A549 (cell line): ENCODE data around the gene PPP1R14B. TPM values are rescaled to one million over a fixed set of nuclear protein-coding genes. Genes with fewer than 3 reads are reported as not detected.
A peak's percentile ranks its signal among the peaks of the same experiment; 100 is the strongest.

Source experiments
- ATAC-seq, 2 experiments: fragments of 200-7000 bp in 1 of 2; fragments of >200 bp in 1 of 2; cut with Nextera tagmentation in 1 of 2; cut with Tn5 transposase in 1 of 2; 3 replicates each; pipeline versions ENCODE4 v1.8.0 to v1.9.1; 2018 to 2020; ENCODE audit warnings: mild to moderate bottlenecking in 1 of 2, moderate library complexity in 1 of 2
- CTCF ChIA-PET: fragments of 300-600 bp; sonication (Branson Sonifier 250); formaldehyde crosslinking; extraction: SDS; loops from one replicate; lab custom pipeline; 2021; ENCODE audit warnings: antibody characterized with exemption, inconsistent platforms; lab: Yijun Ruan, JAX
- POLR2A ChIA-PET: fragments of 350-600 bp; formaldehyde crosslinking; extraction: SDS; loops from one replicate; lab custom pipeline; 2021; ENCODE audit warnings: antibody characterized with exemption, inconsistent platforms; lab: Yijun Ruan, JAX
- DNase-seq, 2 experiments: peaks; one replicate each; pipeline versions ENCODE4 v3.0.0 to v3.0.0-alpha.2; 2011 to 2016; ENCODE audit warnings: low read depth in 1 of 2, low spot score in 1 of 2
- FAIRE-seq: peaks from 2 replicates; lab custom pipeline; 2011; peaks lifted over from hg19 to GRCh38; lab: Jason Lieb, UNC
- H3K27ac ChIP-seq, 2 experiments: fragments of >200 bp; sonication (Bioruptor Twin); formaldehyde crosslinking; 3 replicates each; pipeline ENCODE4 v1.5.1; 2016 to 2017
- H3K4me1 ChIP-seq: fragments of >200 bp; sonication (Bioruptor Twin); formaldehyde crosslinking; 3 replicates; pipeline ENCODE4 v1.6.1; 2016
- H3K4me2 ChIP-seq: fragments of >200 bp; sonication (Bioruptor Twin); formaldehyde crosslinking; 3 replicates; pipeline ENCODE4 v1.6.1; 2016
- H3K4me3 ChIP-seq: fragments of >200 bp; sonication (Bioruptor Twin); formaldehyde crosslinking; 3 replicates; pipeline ENCODE4 v1.5.1; 2016
- H3K9me3 ChIP-seq: fragments of >200 bp; sonication (Bioruptor Twin); formaldehyde crosslinking; 3 replicates; pipeline ENCODE4 v1.6.1; 2016
- CEBPB ChIP-seq, 2 experiments: fragments of >200 bp in 1 of 2; sonication (Bioruptor Twin) in 1 of 2; formaldehyde crosslinking in 1 of 2; IDR thresholded peaks; 2 replicates each; pipeline ENCODE4 v1.6.1; 2012 to 2016
- CHD2 ChIP-seq: fragments of 150-350 bp; IDR thresholded peaks from 2 replicates; pipeline ENCODE4 v1.6.1; 2014; ENCODE audit warnings: low read length; ENCODE audit not compliant: partially characterized antibody
- EHMT2 ChIP-seq: fragments of 200-600 bp; sonication (generic); IDR thresholded peaks from 2 replicates; pipeline ENCODE4 v1.6.1; 2016; ENCODE audit warnings: antibody characterized with exemption, low read depth, mild to moderate bottlenecking, moderate library complexity
- EP300 ChIP-seq, 2 experiments: fragments of >200 bp; sonication (Bioruptor Twin); formaldehyde crosslinking; IDR thresholded peaks; 2 replicates in 1 of 2; 3 replicates in 1 of 2; pipeline ENCODE4 v1.6.1; 2016 to 2017
- FOSB ChIP-seq: fragments of 250-450 bp; sonication (Bioruptor Pico); IDR thresholded peaks from 2 replicates; pipeline ENCODE4 v1.5.0; 2020; ENCODE audit warnings: mild to moderate bottlenecking, moderate library complexity
- HEYL ChIP-seq: fragments of 250-450 bp; sonication (Bioruptor Pico); IDR thresholded peaks from 2 replicates; pipeline ENCODE4 v1.8.0; 2021; ENCODE audit warnings: mild to moderate bottlenecking, moderate library complexity
- HOXB5 ChIP-seq: fragments of 250-450 bp; sonication (Bioruptor Pico); IDR thresholded peaks from 2 replicates; pipeline ENCODE4 v1.5.0; 2020; ENCODE audit warnings: mild to moderate bottlenecking, moderate library complexity
- MYC ChIP-seq: IDR thresholded peaks from 2 replicates; pipeline ENCODE4 v1.6.1; 2012; ENCODE audit warnings: mild to moderate bottlenecking, inconsistent platforms, low read length, improper control_type of control experiment, borderline replicate concordance
- NFE2L2 ChIP-seq: fragments of 150-350 bp; conservative IDR thresholded peaks from 2 replicates; pipeline ENCODE4 v1.6.1; 2014; ENCODE audit warnings: low read length
- NR3C1 ChIP-seq: fragments of >200 bp; sonication (Bioruptor Twin); formaldehyde crosslinking; IDR thresholded peaks from 3 replicates; pipeline ENCODE4 v1.6.1; 2017
- RARB ChIP-seq: fragments of 250-450 bp; sonication (Bioruptor Pico); IDR thresholded peaks from 2 replicates; pipeline ENCODE4 v1.8.0; 2021; ENCODE audit warnings: mild to moderate bottlenecking, moderate library complexity
- RCOR1 ChIP-seq: fragments of 150-350 bp; IDR thresholded peaks from 2 replicates; pipeline ENCODE4 v1.6.1; 2014; ENCODE audit warnings: antibody characterized with exemption, low read length, low read depth
- RFX5 ChIP-seq: fragments of 450-650 bp; IDR thresholded peaks from 2 replicates; pipeline ENCODE4 v1.7.1; 2014; ENCODE audit warnings: antibody characterized with exemption, mild to moderate bottlenecking, moderate library complexity
- RNF2 ChIP-seq: fragments of 200-600 bp; sonication (generic); IDR thresholded peaks from 2 replicates; pipeline ENCODE4 v1.6.1; 2016; ENCODE audit warnings: low read depth, mild to moderate bottlenecking, antibody characterized with exemption, moderate library complexity, borderline replicate concordance
- SREBF2 ChIP-seq: fragments of 450-650 bp; IDR thresholded peaks from 2 replicates; pipeline ENCODE4 v1.6.1; 2014; ENCODE audit warnings: mild to moderate bottlenecking, moderate library complexity
- TFCP2L1 ChIP-seq: fragments of 250-450 bp; sonication (Bioruptor Pico); IDR thresholded peaks from 2 replicates; pipeline ENCODE4 v1.5.0; 2021; ENCODE audit warnings: mild to moderate bottlenecking
- ZFP36 ChIP-seq: fragments of 450-650 bp; IDR thresholded peaks from 2 replicates; pipeline ENCODE4 v1.6.1; 2014; ENCODE audit warnings: borderline replicate concordance; ENCODE audit not compliant: partially characterized antibody
- ZNF302 ChIP-seq: fragments of 250-450 bp; sonication (Bioruptor Pico); IDR thresholded peaks from 2 replicates; pipeline ENCODE4 v1.9.0; 2021; ENCODE audit warnings: inconsistent platforms, mild to moderate bottlenecking, moderate library complexity
- ZSCAN20 ChIP-seq: fragments of 250-450 bp; sonication (Bioruptor Pico); IDR thresholded peaks from 2 replicates; pipeline ENCODE4 v1.8.0; 2022; ENCODE audit warnings: mild to moderate bottlenecking, moderate library complexity
- WGBS: methylation state at CpG from one replicate; pipeline ENCODE4 v1.1.6; 2017; ENCODE audit errors: missing lambda C conversion rate; 5-methylcytosine and 5-hydroxymethylcytosine counted together
- polyA plus RNA-seq, 4 experiments: library from polyadenylated mRNA; depleted of rRNA in 3 of 4; stranded (reverse); fragments of >200 nt; fragmentation: RNase III in 1 of 4; extraction: RNeasy Plus Mini Kit Qiagen cat#74134 plus additional on column Dnase treatment in 1 of 4; gene quantifications; 2 replicates in 3 of 4; 3 replicates in 1 of 4; pipeline ENCODE4 v1.2.3, GENCODE V29; 2011 to 2017
- TF ChIP-seq, protein P1 (sequence below): fragments of >200 bp; sonication (Bioruptor Twin); formaldehyde crosslinking; IDR thresholded peaks from 3 replicates; pipeline ENCODE4 v1.6.1; 2016
- TF ChIP-seq, protein P2 (sequence below): IDR thresholded peaks from 2 replicates; pipeline ENCODE4 v1.6.1; 2012; ENCODE audit warnings: low read depth, borderline replicate concordance
- TF ChIP-seq, protein P3 (sequence below): fragments of 200-600 bp; sonication (generic); IDR thresholded peaks from 2 replicates; pipeline ENCODE4 v1.6.1; 2016; ENCODE audit warnings: antibody characterized with exemption, mild to moderate bottlenecking, moderate library complexity
- TF ChIP-seq, protein P4 (sequence below): fragments of >200 bp; sonication (Bioruptor Twin); formaldehyde crosslinking; IDR thresholded peaks from 2 replicates; pipeline ENCODE4 v1.6.1; 2016

PPP1R14B gene
- polyA plus RNA-seq, 2 of the 4 experiments (the other 2 are of a cell fraction): 152 to 154 TPM

DNA sequence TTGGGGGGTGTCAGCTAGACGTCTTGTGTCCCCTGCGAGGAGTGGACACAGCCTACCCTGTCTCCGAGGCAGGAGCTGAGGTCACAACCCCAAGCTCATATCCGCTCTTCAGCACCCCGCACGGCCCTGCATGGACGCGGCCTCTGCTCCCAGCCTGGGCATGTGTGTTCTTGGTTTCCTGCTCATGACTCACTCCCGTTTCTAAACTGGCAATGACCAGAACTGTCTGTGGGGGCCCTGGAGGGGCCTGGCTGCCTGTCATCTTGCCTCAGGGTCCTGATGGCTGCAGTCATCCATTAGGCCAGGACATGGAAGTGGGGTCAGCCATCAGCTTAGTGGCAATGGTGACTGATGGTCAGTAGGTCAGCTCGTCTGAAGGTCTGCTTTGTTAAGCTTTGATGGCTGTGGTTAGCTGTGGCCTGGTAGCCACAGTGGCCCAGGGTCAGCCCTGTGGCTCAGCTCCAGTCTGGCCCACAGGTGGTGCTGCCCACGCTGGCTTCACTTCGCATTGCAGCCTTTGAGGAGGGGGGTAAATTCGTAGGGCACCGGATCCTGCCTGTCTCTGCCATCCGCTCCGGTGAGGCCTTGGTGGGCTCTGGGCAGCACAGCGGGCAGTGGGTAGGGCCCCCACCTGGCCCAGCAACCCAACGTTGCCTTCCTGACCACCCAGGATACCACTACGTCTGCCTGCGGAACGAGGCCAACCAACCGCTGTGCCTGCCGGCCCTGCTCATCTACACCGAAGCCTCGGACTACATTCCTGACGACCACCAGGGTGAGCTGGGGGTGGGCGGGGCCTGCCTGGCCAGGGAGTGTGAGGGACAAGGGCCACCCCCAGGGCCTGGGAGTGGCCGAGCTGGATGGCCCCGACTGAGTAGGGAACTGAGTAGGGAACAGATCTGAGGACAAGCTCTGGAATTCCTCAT lies 16.5 kb upstream of the PPP1R14B start:
- ChIA-PET CTCF (interaction anchor here (0.9 to 16.0 kb wide), 8 partner anchors 8 to 92 kb away, joined by 3 to 220 read pairs (median 4); partner anchors contain the start of genes CATSPERZ, ESRRA, PLCB3 and PPP1R14B), POLR2A (interaction anchor here (1.7 kb wide), 1 partner anchor 41 kb away, joined by 6 read pairs; no protein-coding TSS in a partner anchor)
- FAIRE-seq (no peak), DNase-seq (no peak), ATAC-seq (peak in 1 of 2 experiments; percentile 39; a peak in 3 of 6 replicates)
- no peak overlapping the region for H3K4me2 ChIP-seq
- no peak overlapping the region for H3K4me3 ChIP-seq
- TF ChIP-seq SREBF2 (no peak), HEYL (no peak), RARB (CRISPR knock-in tag) (no peak), RCOR1 (no peak), FOSB (CRISPR knock-in tag) (no peak), TFCP2L1 (no peak), RFX5 (no peak), EP300 (IDR thresholded peaks at IDR 0.05) (no peak), EHMT2 (no peak), ZNF302 (no peak), MYC (no peak), HOXB5 (CRISPR knock-in tag) (no peak), NR3C1 (no peak), CHD2 (no peak)
- H3K4me1 ChIP-seq: peaks cover 6% of the 10 kb centered on the region
- no peaks in the 10 kb centered on the region for H3K9me3 ChIP-seq
- no peak overlapping the region for H3K27ac ChIP-seq
- 82% methylated on average over 17 of the region's 29 CpGs for WGBS

DNA sequence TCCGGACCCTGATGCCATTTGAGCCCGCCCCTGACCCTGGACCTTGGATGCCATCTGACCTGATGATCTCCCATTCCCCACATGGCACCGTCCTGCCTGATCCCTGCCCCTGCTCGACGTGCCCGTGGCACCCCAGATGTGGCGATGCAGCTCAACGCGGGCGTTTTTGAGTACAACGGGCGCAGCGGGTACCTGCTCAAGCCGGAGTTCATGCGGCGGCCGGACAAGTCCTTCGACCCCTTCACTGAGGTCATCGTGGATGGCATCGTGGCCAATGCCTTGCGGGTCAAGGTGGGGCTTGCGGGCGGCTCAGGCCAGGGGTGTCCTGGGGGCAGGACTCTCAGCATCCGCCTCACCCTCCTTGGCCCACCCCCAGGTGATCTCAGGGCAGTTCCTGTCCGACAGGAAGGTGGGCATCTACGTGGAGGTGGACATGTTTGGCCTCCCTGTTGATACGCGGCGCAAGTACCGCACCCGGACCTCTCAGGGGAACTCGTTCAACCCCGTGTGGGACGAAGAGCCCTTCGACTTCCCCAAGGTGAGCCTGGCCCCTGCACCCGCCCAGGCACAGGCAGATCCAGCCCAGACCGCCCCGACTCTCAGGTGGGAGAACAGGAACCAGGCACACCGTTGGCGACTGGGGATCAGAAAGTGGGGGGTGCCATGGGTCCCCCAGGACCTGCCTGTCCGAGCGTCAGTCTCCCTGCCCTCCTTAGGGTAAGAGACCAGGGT lies 15.7 kb upstream of the PPP1R14B start:
- ATAC-seq: no peak
- WGBS: 94% methylated on average over 32 of the region's 42 CpGs
- no peak overlapping the region for H3K4me2 ChIP-seq

More for the DNA sequence above, 15.7 kb upstream of the PPP1R14B start:
- H3K4me1 ChIP-seq: no peaks in the 10 kb centered on the region
- H3K27ac ChIP-seq: no peak overlapping the region
- H3K4me3 ChIP-seq: no peak overlapping the region
- CTCF ChIA-PET: interaction anchor here (0.9 to 16.0 kb wide), 5 partner anchors 9 to 57 kb away, joined by 3 to 220 read pairs (median 4); partner anchors contain the start of genes CATSPERZ, ESRRA, PLCB3 and PPP1R14B
- DNase-seq (no peak), FAIRE-seq (no peak)
- TF ChIP-seq ZFP36: no peak
- TF ChIP-seq, protein P1, sequence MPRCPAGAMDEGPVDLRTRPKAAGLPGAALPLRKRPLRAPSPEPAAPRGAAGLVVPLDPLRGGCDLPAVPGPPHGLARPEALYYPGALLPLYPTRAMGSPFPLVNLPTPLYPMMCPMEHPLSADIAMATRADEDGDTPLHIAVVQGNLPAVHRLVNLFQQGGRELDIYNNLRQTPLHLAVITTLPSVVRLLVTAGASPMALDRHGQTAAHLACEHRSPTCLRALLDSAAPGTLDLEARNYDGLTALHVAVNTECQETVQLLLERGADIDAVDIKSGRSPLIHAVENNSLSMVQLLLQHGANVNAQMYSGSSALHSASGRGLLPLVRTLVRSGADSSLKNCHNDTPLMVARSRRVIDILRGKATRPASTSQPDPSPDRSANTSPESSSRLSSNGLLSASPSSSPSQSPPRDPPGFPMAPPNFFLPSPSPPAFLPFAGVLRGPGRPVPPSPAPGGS: no peak
- TF ChIP-seq, protein P2, sequence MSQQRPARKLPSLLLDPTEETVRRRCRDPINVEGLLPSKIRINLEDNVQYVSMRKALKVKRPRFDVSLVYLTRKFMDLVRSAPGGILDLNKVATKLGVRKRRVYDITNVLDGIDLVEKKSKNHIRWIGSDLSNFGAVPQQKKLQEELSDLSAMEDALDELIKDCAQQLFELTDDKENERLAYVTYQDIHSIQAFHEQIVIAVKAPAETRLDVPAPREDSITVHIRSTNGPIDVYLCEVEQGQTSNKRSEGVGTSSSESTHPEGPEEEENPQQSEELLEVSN: no peak
- no peak for TF ChIP-seq FOSB (CRISPR knock-in tag)
- TF ChIP-seq, protein P3, sequence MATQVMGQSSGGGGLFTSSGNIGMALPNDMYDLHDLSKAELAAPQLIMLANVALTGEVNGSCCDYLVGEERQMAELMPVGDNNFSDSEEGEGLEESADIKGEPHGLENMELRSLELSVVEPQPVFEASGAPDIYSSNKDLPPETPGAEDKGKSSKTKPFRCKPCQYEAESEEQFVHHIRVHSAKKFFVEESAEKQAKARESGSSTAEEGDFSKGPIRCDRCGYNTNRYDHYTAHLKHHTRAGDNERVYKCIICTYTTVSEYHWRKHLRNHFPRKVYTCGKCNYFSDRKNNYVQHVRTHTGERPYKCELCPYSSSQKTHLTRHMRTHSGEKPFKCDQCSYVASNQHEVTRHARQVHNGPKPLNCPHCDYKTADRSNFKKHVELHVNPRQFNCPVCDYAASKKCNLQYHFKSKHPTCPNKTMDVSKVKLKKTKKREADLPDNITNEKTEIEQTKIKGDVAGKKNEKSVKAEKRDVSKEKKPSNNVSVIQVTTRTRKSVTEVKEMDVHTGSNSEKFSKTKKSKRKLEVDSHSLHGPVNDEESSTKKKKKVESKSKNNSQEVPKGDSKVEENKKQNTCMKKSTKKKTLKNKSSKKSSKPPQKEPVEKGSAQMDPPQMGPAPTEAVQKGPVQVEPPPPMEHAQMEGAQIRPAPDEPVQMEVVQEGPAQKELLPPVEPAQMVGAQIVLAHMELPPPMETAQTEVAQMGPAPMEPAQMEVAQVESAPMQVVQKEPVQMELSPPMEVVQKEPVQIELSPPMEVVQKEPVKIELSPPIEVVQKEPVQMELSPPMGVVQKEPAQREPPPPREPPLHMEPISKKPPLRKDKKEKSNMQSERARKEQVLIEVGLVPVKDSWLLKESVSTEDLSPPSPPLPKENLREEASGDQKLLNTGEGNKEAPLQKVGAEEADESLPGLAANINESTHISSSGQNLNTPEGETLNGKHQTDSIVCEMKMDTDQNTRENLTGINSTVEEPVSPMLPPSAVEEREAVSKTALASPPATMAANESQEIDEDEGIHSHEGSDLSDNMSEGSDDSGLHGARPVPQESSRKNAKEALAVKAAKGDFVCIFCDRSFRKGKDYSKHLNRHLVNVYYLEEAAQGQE: no peak
- TF ChIP-seq, protein P4, sequence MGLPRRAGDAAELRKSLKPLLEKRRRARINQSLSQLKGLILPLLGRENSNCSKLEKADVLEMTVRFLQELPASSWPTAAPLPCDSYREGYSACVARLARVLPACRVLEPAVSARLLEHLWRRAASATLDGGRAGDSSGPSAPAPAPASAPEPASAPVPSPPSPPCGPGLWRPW: no peak
- no peak for TF ChIP-seq CEBPB (IDR thresholded peaks at IDR 0.05)
- no peak for TF ChIP-seq ZSCAN20 (CRISPR knock-in tag)
- no peak for TF ChIP-seq RNF2
- no peak for TF ChIP-seq NFE2L2
- POLR2A ChIA-PET: interaction anchor here (1.7 kb wide), 1 partner anchor 42 kb away, joined by 6 read pairs; no protein-coding TSS in a partner anchor
- H3K9me3 ChIP-seq: no peaks in the 10 kb centered on the region
